SK-N-SH treated with all-trans-retinoic acid at 6 μM for 48 hours (cell line): ENCODE data around the gene STMND1.

Experiments
- BACH2 ChIP-seq: fragments of 250-450 bp; sonication (Bioruptor Pico); IDR thresholded peaks from 2 replicates; pipeline ENCODE4 v1.9.0; 2021; ENCODE audit warnings: mild to moderate bottlenecking, borderline replicate concordance
- CREB5 ChIP-seq: fragments of 250-450 bp; sonication (Bioruptor Pico); IDR thresholded peaks from 2 replicates; pipeline ENCODE4 v1.5.1; 2020; ENCODE audit warnings: low read depth, mild to moderate bottlenecking, moderate library complexity
- ESRRG ChIP-seq: fragments of 250-450 bp; sonication (Bioruptor Pico); IDR thresholded peaks from 2 replicates; pipeline ENCODE4 v1.6.1; 2021; ENCODE audit warnings: mild to moderate bottlenecking
- RARB ChIP-seq: fragments of 250-450 bp; sonication (Bioruptor Pico); IDR thresholded peaks from 2 replicates; pipeline ENCODE4 v1.8.0; 2021; ENCODE audit warnings: mild to moderate bottlenecking, moderate library complexity
- TCF4 ChIP-seq: fragments of 250-450 bp; sonication (Bioruptor Pico); IDR thresholded peaks from 2 replicates; pipeline ENCODE4 v1.8.0; 2021; ENCODE audit warnings: mild to moderate bottlenecking, moderate library complexity, borderline replicate concordance
- ZNF8 ChIP-seq: fragments of 450-650 bp; formaldehyde crosslinking; IDR thresholded peaks from 2 replicates; pipeline ENCODE4 v1.5.0; 2020; ENCODE audit warnings: mild to moderate bottlenecking, moderate library complexity

GRCh38 chr6:17178326-17178725 lies 76.5 kb downstream of the STMND1 start:
- TF ChIP-seq TCF4 (CRISPR knock-in tag) (no peak), CREB5 (CRISPR knock-in tag) (no peak), ESRRG (no peak), BACH2 (CRISPR knock-in tag) (no peak), ZNF8 (no peak), RARB (CRISPR knock-in tag) (no peak)
